H54 (cell line): ENCODE results near the gene C10orf67.
"Not testable (repeated sequence)": the region's sequence is repeated elsewhere in the genome, so short reads cannot be mapped to it uniquely, and the experiment has no call there.

Experiments
- DNase-seq: peaks from one replicate; pipeline ENCODE4 v3.0.0; 2011; ENCODE audit warnings: low spot score, mixed read lengths; ENCODE audit not compliant: insufficient read length
- FAIRE-seq: peaks from 3 replicates; lab custom pipeline; 2011; peaks lifted over from hg19 to GRCh38; lab: Jason Lieb, UNC
- POLR2A ChIP-seq: IDR thresholded peaks from 2 replicates; pipeline ENCODE4 v1.6.1; 2011; ENCODE audit warnings: low read depth, mild to moderate bottlenecking, low read length

C10orf67 gene

DNA sequence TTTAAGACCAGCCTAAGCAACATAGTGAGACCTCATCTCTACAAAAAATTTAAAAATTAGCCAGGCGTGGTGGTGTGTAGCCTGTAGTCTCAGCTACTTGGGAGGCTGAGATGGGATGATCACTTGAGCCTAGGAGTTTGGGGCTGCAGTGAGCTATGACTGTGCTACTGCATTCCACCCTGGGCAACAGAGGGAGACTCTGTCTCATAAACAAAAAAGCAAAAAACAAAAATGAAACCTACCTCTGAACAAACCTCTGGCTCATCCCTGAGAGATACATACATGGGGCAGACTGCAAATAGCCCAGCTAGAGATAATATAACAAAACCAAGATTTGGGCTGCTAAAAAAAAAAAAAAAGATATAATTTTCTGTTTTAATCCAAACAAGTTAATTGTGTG is 19.5 kb downstream of the C10orf67 start:
- no peak for DNase-seq
- no peak for TF ChIP-seq POLR2A
- no peak for FAIRE-seq

DNA sequence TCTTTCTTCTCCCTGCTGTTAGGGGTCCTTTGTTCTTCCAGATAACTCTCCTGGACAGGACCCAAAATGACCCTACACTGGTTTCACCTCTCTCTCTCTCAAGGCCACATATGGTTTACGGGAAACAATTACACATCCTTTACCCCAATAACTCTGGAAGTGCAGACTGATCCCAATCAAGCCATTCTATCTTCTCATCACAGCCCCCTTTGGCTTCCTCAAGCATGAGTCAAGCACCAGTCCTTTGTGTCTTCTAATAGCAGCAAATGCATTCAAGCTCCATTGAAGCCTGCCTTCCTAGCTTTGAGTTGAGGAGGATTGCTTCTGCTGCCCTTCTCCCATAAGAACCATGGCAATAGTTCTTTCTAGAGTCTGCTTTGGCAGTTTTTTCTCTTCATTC is 20.2 kb downstream of the C10orf67 start:
- no peak for TF ChIP-seq POLR2A
- DNase-seq (no peak), FAIRE-seq (no peak)

DNA sequence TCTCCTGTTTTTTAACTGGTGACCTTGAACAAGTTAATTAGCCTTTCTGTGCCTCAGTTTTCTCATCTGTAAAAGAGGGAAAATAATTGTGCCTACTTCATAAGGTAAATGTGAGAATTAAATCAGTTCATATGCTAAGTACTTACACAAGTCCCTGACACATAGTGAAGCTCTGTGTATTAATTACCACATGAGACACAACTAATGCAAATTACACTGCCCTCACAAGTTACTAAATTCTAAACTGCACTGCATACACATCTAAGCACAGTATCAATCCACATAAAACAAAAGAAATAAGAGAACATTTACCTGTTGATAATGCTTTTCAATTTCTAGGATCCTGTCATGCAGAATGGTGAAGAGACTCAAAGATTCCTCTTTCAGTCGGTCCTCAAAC is 22.5 kb downstream of the C10orf67 start:
- no peak for FAIRE-seq
- TF ChIP-seq POLR2A = no peak
- no peak for DNase-seq

DNA sequence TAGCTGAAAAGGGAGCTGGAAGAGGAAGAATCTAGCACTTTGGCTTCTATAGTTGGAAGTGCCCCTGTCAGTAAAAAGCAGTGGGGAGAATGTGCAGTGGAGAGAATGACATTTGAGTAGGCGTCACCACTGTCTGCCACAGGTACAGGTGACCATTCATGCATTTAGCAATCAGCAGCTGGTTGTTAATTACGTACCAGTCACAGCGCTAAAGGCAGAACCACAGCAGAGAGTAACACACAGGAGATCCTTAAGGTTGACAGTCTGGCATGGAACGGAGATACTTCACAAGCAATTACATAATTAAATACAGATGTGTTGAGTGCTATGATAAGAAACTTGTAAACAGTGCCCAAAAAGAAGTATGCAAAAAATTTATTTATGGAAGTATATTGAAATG is 24.8 kb downstream of the C10orf67 start:
- DNase-seq (no peak), FAIRE-seq (no peak)
- no peak for TF ChIP-seq POLR2A

DNA sequence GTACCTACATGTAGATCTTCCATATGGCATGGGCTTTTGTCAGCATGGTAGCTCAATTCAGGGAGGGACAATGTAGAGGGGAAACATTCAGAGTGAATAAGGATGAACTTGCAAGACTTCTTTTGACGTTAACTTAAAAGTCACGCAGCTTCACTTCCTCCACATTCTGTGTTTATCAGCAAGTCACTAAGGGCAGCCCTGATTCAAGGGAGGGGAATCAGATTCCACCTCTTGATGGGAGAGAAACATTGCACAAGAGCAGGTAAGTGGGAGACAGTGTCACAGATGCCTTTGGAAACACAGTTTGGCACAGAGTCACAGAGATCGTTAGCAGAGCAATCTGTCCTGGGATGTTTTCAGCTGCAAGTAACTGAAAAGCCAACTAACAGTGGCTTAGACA is 26.2 kb downstream of the C10orf67 start:
- TF ChIP-seq POLR2A = no peak
- FAIRE-seq = no peak
- no peak for DNase-seq

DNA sequence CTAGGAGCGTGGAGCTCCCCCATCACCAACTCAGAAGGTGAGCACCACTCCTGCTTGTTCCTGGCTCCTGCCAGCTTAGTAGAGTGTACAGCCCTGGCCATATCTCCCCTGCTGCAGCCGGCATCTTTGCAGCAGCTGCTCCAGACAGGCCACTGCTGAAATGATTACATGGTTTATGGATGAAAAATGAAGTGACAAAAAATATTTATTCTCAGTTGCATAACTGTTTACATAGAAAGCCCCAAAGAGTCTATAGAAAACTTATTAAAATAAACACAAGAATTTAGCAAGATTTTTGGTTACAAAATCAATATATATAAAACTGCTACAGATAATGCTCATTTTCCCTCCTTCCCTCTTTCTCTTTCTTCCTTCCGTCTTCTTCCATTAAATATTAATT is 27.2 kb downstream of the C10orf67 start:
- no peak for FAIRE-seq
- no peak for DNase-seq
- no peak for TF ChIP-seq POLR2A

DNA sequence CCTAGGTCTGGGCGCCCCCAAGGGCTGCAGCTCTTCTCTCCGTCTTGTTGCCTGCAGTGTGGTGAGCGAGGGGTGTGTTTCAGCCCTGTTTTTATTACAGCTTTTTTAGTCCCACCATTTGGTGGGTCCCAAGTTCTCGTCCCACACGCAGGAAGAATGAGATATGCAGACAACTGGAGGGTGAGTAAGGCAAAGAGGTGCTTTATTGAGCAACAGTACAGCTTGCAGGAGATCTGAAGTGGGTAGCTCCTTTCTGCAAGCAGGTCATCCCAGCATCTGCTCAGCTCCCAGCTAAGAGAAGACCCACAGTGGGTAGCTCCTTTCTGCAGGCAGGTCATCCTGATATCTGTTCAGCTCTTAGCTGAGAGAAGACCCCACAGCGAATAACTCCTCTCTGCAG is 28.2 kb downstream of the C10orf67 start:
- no peak for TF ChIP-seq POLR2A
- FAIRE-seq (no peak), DNase-seq (no peak)

DNA sequence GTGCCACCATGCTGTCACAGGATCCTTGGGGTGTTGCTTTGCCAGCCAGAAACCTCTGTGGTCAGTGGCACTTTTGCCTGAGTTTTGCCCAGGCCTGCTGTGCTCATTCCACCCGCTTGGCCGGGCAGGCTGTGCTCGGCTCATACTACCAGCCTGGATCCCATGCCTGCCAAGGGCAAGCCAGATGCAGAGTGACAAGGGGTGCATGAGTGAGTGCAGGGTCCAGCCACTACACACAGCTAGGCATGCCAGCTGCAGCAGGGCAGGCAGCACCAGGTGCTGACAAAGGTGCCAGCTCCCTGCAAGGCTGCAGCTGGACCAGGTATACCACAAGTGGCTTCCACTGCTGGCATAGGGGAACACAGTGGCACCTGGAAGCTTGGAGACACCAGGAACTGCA is 28.6 kb downstream of the C10orf67 start:
- DNase-seq (no peak), FAIRE-seq (no peak)
- TF ChIP-seq POLR2A = no peak

DNA sequence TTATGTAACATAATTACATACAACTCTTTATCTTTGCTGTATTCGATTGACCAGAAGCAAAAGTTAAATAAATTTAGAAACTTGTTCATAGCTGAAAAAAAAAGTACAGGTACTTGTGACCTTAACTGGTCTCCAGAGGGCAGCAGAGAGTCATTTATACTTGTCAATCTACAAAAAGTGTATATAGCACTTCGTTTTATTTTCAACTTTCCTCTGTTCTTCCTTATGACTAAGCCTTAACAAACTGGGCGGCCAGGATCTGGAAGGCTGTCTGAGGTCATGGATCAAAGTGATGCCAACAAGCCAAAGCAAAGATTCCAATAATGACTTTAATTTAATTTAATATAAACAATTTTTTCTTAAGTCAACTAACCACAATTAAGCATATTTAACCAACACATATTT is 29.8 kb downstream of the C10orf67 start:
- FAIRE-seq (no peak), DNase-seq (no peak)
- no peak for TF ChIP-seq POLR2A

DNA sequence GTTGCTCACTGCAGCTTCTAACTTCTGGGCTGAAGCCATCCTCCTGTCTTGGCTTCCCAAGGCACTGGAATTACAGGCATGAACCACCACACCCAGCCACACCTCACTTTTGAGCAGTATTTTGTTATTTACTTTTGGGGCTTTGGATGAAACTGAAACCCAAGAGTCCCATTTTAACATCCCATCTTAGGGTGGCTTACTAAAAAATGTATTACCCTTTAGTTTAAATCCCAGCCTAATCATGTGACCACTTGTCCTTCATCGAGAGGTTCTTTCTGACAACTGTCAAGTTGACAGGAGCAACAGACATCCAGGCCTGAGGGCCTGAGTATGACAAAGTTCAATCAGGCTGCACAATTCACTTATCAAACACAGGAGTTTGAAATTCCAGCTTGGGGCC is 33.6 kb downstream of the C10orf67 start:
- no peak for TF ChIP-seq POLR2A
- no peak for FAIRE-seq
- DNase-seq = no peak

DNA sequence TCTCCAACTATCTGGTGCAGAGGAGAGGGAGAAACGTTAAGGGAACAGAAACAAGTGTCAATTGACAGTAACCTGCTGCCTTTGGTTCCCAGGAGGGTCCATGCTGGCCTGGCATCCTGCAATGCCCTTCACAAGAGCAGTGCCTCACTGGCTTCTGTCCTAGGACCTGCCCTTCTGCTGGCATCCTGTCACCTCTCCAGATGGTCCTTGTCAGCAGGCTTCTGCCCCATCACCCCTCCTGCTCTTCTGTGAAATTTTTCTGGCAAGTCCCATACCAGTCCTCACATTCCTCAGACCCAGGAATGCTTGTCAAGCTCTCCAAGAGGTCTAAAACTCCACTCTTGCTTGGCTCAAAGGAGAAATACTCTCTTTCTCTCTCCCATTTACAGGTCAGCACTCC is 34.2 kb downstream of the C10orf67 start:
- no peak for TF ChIP-seq POLR2A
- no peak for FAIRE-seq
- no peak for DNase-seq

DNA sequence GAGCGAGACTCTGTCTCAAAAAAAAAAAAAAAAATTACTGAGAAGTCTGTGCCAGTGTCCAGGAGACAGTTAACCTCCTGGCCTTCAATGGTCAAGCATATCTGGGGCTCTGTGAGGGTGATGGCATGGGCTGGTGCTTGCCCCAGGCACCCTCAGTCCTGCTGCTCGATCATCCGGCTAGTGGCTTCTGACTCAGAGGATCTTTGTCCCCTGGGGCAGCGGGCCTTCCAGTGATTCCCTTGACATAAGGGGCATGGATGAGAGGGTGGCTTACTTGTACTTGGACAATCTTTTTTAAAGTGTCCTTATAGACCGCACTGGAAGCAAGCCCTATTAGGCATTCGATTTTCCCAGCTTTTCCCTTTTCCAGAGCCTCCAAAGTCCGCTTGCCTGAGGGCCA is 44.6 kb downstream of the C10orf67 start:
- not testable (repeated sequence) for FAIRE-seq, DNase-seq

DNA sequence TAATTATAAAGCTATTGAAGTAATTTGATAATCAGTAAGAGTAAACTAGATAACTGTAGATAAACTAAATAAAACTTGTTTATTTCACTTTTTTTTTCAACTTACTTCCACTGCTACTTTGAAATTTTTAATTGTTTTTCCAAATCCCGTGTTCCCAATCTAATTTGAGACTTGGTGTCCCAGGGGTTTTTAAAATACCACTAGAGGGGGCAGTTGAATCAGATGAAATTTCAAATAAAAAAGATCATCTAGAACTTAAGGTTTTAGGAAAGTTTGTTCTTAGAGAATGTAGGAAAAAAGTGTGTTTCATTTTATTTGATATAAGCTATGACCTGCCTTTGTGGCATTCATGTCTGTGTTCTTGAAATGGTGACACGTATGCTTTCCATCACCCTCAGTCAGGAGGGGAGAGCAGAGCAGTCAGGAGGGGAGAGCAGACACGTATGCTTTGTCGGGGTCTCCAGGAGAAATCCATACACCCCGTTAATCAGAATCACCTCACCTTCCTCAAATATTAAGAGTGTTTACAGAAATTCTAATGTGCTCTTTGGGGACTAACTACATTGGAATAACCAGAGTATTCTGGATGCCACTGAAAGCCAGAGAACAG is 49.9 kb downstream of the C10orf67 start:
- no peak for DNase-seq

DNA sequence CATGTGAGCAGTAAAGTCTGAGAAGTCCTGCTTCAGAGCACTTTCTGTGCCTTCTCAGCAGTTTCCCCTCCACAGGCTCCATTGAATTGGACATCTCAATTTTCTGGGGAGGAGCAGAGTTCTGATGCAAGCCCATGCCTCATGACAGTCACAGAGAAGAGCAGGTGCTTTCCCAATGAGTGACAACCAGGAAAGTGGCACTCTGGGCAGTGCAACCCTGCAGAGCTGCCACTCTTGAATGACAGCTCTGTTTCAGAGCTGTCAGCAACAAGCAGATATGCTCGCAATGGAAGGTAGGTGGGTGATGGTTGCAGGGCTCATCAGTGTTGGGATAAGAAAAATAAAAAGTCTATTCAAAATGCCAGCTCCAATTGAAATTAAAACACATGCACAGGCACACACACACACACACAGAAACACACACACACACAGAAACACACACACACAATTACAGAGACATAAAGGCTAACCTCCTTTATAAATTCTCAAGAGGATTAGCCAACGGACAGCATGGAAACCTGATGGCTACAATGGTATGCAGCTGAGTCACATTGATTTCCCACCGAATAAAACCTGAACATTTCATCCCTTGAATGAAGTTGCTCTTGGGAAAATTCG is 50.5 kb downstream of the C10orf67 start:
- FAIRE-seq = no peak
- no peak for DNase-seq
- TF ChIP-seq POLR2A = no peak

More for the DNA sequence above, 49.9 kb downstream of the C10orf67 start:
- TF ChIP-seq POLR2A = no peak
- FAIRE-seq = no peak

DNA sequence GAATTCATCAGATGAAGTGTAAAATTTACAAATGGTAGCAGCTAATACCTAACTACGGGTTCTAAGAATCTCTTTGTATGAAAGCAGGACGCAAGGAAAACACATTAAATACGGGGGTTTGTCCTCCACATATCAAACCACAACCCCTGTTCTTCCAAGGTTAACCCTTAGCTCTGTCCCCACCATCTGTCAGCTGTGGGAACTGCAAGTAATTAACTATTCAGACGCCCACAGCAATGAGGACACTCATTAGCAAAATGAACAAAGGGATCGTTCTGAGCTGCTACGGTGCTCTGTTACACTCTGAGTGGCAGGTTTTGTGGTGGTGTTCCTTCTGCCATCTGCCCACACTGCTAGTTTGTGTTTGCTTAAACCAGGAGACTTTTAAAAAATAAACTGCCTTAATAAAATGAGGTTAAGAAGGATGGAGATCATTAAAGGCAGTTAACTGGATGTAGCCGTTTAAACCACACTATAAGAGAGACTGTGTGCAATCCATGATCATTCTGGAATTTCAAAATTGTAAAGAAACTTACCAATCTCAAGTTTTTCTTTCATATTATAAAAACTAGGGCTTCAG is 51.4 kb downstream of the C10orf67 start:
- no peak for FAIRE-seq
- peak; percentile 12 for DNase-seq
- TF ChIP-seq POLR2A = no peak
